ENCODE results near the gene FAM110A. TPM values are rescaled to one million over a fixed set of nuclear protein-coding genes. Genes with fewer than 3 reads are reported as not detected.

The FAM110A gene
- total and polyA plus RNA-seq, 2 of the 8 experiments (the other 6 are each of a cell fraction or from before 2014, with no cell fraction given): 10.1 to 10.9 TPM

GRCh38 chr20:833450-834150, at the start of gene FAM110A (continued):
- no peak for TF ChIP-seq CHD7 (IDR thresholded peaks at IDR 0.05; ENCODE audit: insufficient replicate concordance, low read length)
- TF ChIP-seq USF2 (IDR thresholded peaks at IDR 0.05; ENCODE audit: low read length): no peak
- no peak for TF ChIP-seq CTCF (IDR thresholded peaks at IDR 0.05; ENCODE audit: control extremely low read depth in 1 of 3, insufficient read depth in 1 of 3, low read depth in 1 of 3, low read length in 3 of 3)
- no peak for TF ChIP-seq RXRA (IDR thresholded peaks at IDR 0.05; ENCODE audit: insufficient read depth, low read depth, low read length)
- no peak for TF ChIP-seq ASH2L (IDR thresholded peaks at IDR 0.05; ENCODE audit: low read length)
